Osteocyte (in vitro differentiated cells): ENCODE data around the gene PLCB4. TPM values are rescaled to one million over a fixed set of nuclear protein-coding genes. Genes with fewer than 3 reads are reported as not detected.

ENCODE experiments used
- DNase-seq: peaks from one replicate; pipeline ENCODE4 v3.0.0; 2021; ENCODE audit warnings: mixed read lengths; ENCODE audit not compliant: unreplicated experiment; ENCODE audit errors: extremely low spot score
- H3K27ac Mint-ChIP-seq: one replicate; pipeline ENCODE4 v1.8.0; 2021; ENCODE audit warnings: mild to moderate bottlenecking, mixed read lengths; ENCODE audit not compliant: unreplicated experiment
- H3K27me3 Mint-ChIP-seq: one replicate; pipeline ENCODE4 v1.8.0; 2021; ENCODE audit warnings: mixed read lengths; ENCODE audit not compliant: unreplicated experiment
- H3K36me3 Mint-ChIP-seq: one replicate; pipeline ENCODE4 v1.8.0; 2021; ENCODE audit warnings: mixed read lengths; ENCODE audit not compliant: unreplicated experiment
- H3K4me1 Mint-ChIP-seq: one replicate; pipeline ENCODE4 v1.8.0; 2021; ENCODE audit warnings: mixed read lengths; ENCODE audit not compliant: unreplicated experiment
- H3K4me3 Mint-ChIP-seq: one replicate; pipeline ENCODE4 v1.8.0; 2021; ENCODE audit warnings: mild to moderate bottlenecking, moderate library complexity, mixed read lengths; ENCODE audit not compliant: unreplicated experiment
- H3K9me3 Mint-ChIP-seq: one replicate; pipeline ENCODE4 v1.8.0; 2021; ENCODE audit warnings: mixed read lengths; ENCODE audit not compliant: unreplicated experiment
- CTCF ChIP-seq: fragments of 200-600 bp; sonication (generic); IDR thresholded peaks from 2 replicates; pipeline ENCODE4 v1.5.0; 2021; ENCODE audit warnings: antibody characterized with exemption, mild to moderate bottlenecking, moderate library complexity
- total RNA-seq: library from RNA; stranded (reverse); gene quantifications from 2 replicates; pipeline ENCODE4 v1.2.1, GENCODE V29; 2021

Gene PLCB4
- total RNA-seq, 1 donor from 2014 or later, result 5.3 TPM

- H3K27ac Mint-ChIP-seq, result peak overlapping the region; percentile 82
- H3K27me3 Mint-ChIP-seq, result no peaks in the 10 kb centered on the region
- H3K4me1 Mint-ChIP-seq, result peaks cover 29% of the 10 kb centered on the region
- DNase-seq, result no peak
- H3K4me3 Mint-ChIP-seq, result no peak overlapping the region
- no peak for TF ChIP-seq CTCF
- H3K9me3 Mint-ChIP-seq, result no peaks in the 10 kb centered on the region
- H3K36me3 Mint-ChIP-seq, result peaks cover 2% of the 10 kb centered on the region
Observed at GRCh38 chr20:9408422-9409300, 339.8 kb downstream of the PLCB4 start.

GRCh38 chr20:9409352-9409751 is 340.5 kb downstream of the PLCB4 start:
- Mint-ChIP-seq H3K9me3 (no peaks in the 10 kb centered on the region), H3K27ac (no peak overlapping the region), H3K4me3 (no peak overlapping the region), H3K27me3 (no peaks in the 10 kb centered on the region), H3K36me3 (peaks cover 2% of the 10 kb centered on the region), H3K4me1 (peaks cover 29% of the 10 kb centered on the region)
- no peak for DNase-seq
- TF ChIP-seq CTCF, result no peak

GRCh38 chr20:9409981-9410380 is 341.1 kb downstream of the PLCB4 start:
- H3K36me3 Mint-ChIP-seq, result peaks cover 2% of the 10 kb centered on the region
- H3K9me3 Mint-ChIP-seq, result no peaks in the 10 kb centered on the region
- no peak for DNase-seq
- H3K27me3 Mint-ChIP-seq, result no peaks in the 10 kb centered on the region
- no peak overlapping the region for H3K4me3 Mint-ChIP-seq
- peaks cover 29% of the 10 kb centered on the region for H3K4me1 Mint-ChIP-seq
- no peak for TF ChIP-seq CTCF
- no peak overlapping the region for H3K27ac Mint-ChIP-seq

GRCh38 chr20:9411833-9412232 is 342.9 kb downstream of the PLCB4 start:
- TF ChIP-seq CTCF, result no peak
- Mint-ChIP-seq H3K4me1 (peaks cover 29% of the 10 kb centered on the region), H3K27ac (no peak overlapping the region)

GRCh38 chr20:9412309-9412708 is 343.4 kb downstream of the PLCB4 start:
- TF ChIP-seq CTCF, result no peak
- DNase-seq, result no peak
- peaks cover 2% of the 10 kb centered on the region for H3K9me3 Mint-ChIP-seq
- H3K4me1 Mint-ChIP-seq, result peaks cover 29% of the 10 kb centered on the region
- H3K27me3 Mint-ChIP-seq, result no peaks in the 10 kb centered on the region
- H3K4me3 Mint-ChIP-seq, result no peak overlapping the region
- H3K27ac Mint-ChIP-seq, result no peak overlapping the region
- peaks cover 2% of the 10 kb centered on the region for H3K36me3 Mint-ChIP-seq

More at GRCh38 chr20:9411833-9412232, 342.9 kb downstream of the PLCB4 start:
- Mint-ChIP-seq H3K4me3 (no peak overlapping the region), H3K9me3 (no peaks in the 10 kb centered on the region), H3K36me3 (peaks cover 2% of the 10 kb centered on the region), H3K27me3 (no peaks in the 10 kb centered on the region)
- no peak for DNase-seq
